HG03159 (cell line): ENCODE data around the gene WARS2.
"Not testable (repeated sequence)": the region's sequence is repeated elsewhere in the genome, so short reads cannot be mapped to it uniquely, and the experiment has no call there.

Experiments
- ATAC-seq: cut with Tn5 transposase; IDR thresholded peaks from one replicate; pipeline ENCODE4 v1.9.1; 2021; ENCODE audit warnings: mild to moderate bottlenecking, moderate library complexity; ENCODE audit not compliant: unreplicated experiment

Gene WARS2

DNA sequence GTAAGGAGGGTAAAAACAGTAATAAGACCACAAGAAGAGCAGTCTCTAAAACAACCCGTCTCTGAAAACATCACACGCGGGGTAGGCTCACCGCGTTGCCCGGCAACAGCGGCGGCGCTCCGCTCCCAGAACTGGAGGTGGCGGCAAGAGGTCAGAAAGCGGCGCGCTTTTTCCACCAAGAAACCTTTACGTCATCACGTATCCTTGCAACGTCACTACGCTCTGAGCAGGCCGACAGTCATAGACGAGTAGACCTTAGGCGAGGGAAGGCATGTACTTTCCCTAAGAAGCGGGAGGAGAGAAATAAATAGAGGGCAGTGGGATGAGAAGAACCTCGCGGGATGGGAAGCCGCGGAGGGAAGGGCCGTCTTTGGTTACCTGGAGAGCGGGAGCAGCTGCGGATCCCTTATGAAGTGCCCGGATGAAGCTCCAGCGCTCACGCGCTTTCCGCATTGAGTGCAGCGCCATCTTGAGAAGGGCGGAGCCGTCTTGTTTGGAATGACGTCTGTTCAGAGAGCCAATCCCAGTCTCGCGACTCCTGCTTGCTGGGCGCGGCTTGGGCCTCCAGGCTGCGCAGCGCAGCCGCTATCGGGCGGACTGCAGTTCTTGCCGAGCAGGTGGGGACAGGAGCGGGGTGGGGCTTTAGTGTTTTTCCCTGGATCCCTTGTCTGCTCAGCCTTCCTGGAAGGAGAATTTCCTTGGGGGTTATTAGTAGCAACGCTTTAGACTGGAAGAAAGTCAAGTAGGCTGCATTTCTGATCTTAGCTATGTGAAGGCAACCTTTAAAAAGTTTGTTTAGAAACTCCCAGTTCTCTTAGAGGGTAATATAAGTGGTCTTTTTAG lies at the start of gene WARS2:
Gene WARS2, minus strand, starts transcription at position 477 of the 843 bp plus-strand sequence. Its CDS starts 9 bp downstream, at position 468.
- peak; percentile 94 for ATAC-seq

DNA sequence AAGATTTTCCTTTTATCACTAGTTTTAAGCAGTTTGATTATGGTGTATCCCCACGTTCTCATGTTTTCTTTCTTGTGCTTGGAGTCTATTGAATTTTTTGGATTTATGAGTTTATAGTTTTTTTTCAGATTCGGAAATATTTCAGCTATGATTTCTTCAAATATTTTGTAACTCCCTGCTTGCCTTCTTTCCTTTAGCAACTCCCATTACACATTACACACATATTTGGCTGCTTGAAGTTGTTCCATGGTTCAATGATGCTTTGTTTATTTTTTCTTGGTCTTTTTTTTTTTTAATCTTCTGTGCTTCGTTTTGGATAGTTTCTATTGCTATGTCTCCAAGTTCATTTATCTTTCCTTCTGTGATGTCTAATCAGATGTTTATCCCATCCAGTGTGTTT lies 48.5 kb upstream of the WARS2 start:
- no peak for ATAC-seq

DNA sequence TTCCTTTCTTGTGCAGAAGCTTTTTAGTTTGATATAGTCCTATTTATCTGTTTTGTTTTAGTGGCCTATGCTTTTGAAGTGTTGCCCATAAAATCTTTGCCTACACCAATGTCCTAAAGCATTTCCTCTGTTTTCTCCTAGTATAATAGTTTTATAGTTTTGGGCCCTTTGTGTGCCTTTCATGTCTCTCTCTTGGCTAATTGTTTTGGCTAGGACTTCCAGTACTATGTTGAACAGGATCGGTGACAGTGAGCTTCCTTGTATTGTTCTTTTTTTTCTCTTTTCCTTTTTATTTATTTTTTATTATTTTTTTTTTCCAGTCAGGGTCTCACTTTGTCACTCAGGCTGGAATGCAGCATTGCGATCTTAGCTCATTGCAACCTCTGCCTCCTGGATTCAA lies 47.0 kb upstream of the WARS2 start:
- no peak for ATAC-seq

DNA sequence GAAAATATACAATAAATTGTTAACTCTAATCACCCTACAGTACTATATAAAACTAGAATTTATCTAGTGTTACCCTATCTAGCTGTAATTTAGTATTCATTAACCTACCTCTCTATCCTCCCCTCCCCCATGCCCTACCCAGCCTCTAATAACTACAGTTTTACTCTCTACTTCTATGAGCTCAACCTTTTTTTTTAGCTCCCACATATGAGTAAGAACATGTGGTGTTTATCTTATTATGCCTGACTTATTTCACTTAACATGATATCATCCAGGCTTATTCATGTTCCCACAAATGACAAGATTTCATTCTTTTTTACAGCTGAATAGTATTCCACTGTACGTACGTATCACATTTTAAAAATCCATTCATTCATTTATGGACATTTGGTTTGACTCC lies 46.0 kb upstream of the WARS2 start:
- no peak for ATAC-seq

DNA sequence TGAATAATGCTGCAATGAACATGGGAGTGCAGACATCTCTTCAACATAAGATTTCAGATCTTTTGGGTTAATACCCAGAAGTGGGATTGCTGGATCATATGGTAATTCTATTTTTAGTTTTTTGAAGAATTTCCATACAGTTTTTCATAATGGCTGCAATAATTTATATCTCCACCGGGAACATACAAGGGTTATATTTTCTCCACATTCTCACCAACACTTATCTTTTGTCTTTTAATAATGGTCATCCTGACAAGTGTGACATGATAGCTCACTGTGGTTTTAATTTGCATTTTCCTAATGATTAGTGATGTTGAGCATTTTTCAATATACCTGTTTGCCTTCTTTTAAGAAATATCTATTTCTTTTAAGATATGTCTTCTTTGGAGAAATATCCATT lies 44.5 kb upstream of the WARS2 start:
- ATAC-seq = no peak

DNA sequence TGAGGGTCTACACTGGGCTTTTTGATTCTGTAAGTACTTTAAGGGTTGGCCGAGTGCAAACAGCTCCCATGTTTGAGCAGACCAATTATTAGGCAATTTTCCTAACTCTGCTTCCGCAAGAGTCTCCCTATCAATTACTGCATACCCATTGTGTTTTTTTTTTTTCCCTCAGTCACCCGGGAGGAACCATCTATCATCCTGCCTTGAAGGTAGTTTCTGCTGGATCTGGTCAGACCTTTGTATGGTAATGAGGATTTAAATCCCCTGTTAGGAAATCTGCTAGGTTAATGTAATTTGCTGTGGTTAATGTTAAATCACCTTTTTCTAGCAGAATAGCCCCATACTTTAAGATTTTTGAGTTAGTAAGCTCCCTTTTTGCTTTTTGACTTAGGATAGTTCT lies 40.8 kb upstream of the WARS2 start:
- ATAC-seq = no peak

DNA sequence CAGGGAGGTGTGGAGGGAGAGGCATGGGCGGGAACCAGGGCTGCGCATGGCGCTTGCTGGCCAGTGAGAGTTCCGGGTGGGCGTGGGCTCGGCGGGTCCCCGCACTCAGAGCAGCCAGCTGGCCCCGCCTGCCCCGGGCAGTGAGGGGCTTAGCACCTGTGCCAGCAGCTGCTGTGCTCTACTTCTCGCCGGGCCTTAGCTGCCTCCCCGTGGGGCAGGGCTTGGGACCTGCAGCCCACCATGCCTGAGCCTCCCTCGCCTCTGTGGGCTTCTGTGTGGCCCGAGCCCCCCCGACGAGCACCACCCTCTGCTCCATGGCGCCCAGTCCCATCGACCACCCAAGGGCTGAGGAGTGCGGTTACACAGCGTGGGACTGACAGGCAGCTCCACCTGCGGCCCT lies 38.6 kb upstream of the WARS2 start:
- no peak for ATAC-seq

DNA sequence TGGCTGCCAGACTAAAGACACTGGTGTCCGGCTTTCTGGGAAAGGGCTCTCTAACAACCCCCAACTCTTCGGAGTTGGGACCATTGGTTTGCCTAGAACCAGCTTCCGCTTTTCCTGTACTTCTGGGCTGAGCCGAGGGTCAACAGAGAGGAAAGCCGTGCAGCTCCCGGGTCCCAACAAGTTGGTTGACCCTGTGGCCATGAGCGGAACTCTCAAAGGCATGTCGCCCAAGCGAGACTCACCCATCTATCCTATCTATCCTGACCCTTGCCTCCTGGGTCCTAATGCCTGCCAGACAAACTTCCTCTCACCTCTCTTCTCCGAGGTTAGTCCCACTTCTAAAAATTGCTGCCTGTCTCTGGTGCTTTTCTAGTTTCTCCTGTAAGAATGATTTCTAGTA lies 32.5 kb upstream of the WARS2 start:
- ATAC-seq = not testable (repeated sequence)

DNA sequence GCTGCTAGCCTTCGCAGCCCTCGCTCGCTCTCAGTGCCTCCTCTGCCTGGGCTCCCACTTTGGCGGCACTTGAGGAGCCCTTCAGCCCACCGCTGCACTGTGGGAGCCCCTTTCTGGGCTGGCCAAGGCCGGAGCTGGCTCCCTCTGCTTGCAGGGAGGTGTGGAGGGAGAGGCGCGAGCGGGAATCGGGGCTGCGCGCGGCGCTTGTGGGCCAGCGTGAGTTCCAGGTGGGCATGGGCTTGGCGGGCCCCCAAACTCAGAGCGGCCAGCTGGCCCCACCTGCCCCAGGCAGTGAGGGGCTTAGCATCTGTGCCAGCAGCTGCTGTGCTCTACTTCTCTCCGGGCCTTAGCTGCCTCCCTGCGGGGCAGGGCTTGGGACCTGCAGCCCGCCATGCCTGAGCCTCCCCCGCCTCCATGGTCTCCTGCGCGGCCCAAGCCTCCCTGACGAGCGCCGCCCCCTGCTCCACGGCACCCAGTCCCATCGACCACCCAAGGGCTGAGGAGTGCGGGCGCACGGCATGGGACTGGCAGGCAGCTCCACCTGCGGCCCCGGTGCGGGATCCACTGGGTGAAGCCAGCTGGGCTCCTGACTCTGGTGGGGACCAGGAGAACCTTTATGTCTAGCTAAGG lies 31.0 kb upstream of the WARS2 start:
- ATAC-seq = not testable (repeated sequence)

DNA sequence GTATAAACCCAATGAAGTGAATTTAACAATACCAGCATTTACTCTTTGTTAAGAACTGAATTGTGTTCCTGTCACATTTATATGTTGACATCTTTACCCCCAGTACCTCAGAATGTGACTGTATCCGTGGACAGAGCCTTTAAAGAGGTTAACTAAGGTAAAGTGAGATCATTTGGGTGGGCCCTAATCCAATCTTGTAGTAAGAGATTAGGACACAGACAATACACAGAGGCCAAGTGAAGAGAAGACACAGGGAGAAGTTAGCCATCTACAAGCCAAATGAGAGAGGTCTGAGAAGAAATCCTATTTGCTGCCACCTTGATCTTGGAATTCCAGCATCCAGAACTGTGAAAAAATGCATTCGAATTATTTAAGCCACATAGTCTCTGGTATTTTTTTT lies 22.9 kb upstream of the WARS2 start:
- ATAC-seq = no peak

DNA sequence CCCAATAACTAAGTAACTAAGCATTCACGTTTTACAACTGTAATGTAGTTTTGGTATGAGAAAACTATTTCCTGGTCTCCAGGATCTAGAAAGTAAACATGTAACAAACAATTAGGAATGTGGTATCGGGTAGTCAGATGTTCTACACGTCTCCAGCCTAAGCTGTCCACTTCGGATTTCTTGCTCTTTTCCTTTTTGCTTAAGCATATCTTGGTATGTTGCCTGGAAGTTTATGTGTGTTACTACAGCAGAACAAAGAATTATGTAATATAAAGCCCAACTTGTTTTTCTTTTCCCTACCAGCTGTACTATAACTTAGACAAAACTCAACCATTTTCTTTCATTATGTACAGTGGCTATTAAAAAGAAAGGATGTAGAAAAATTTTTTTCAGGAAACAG lies 20.4 kb upstream of the WARS2 start:
- ATAC-seq = no peak

DNA sequence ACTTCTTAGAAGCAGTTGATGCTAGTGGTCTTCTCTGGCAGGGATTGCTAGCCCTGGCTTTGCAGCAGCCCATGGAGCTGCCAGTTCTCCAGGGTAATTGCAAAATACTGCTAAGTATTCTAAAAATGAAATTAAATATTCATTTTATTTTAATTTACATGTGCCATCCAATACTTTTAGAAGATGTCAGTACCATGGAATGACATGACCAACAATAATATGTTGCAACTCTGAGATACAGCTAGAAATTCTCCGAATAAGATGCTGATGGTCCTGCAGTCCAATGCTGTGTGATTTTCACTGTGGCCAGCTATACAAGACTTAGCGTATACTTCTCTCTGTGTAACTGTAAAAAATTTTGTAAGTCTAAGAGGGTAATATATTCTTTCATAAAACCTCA lies 20.0 kb upstream of the WARS2 start:
- no peak for ATAC-seq

DNA sequence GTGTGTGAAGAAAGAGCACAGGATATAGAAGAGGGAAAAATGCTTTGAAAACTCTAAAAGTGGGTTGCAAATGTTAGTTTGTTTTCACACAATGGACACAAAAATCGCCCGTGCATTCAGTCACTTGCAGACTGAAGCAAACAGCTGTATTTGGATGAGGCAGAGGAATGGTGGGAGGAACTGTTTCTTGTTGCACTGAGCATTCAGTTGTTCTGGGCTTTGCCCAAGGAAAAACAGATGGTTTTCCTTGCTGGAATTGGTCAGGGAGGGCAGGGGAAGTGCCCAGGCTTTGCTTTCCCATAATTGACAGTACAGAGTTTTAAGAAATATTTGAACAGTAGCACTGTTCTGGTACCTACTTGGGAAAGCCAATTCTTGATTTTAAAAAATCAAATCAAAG lies 19.5 kb upstream of the WARS2 start:
- no peak for ATAC-seq

DNA sequence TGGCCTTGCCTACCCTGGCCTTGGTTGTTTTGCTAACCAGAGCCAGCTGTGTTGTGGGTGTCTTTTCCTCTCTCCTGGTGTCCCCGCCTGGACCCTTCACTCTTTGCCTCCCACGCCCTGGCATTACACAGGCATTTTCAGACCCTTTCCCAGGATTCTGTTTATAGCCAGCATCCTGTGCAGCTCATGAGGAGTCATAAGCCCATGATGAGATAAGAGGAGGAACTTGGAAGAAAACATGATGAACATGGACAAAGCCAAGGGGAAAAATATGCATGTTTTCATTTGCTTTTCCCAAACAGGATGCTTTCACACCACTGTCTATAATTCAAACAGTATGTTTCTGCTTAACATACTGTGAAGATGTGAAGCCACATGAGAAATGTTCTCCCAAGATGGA lies 18.7 kb upstream of the WARS2 start:
- ATAC-seq = no peak

DNA sequence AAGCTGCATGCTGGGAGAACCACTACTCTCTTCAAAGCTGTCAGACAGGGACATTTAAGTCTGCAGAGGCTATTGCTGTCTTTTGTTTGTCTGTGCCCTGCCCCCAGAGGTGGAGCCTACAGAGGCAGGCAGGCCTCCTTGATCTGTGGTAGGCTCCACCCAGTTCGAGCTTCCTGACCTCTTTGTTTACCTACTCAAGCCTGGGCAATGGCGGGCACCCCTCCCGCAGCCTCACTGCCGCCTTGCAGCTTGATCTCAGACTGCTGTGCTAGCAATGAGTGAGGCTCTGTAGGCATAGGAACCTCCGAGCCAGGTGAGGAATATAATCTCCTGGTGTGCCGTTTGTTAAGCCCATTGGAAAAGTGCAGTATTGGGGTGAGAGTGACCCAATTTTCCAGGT lies 16.3 kb upstream of the WARS2 start:
- not testable (repeated sequence) for ATAC-seq

DNA sequence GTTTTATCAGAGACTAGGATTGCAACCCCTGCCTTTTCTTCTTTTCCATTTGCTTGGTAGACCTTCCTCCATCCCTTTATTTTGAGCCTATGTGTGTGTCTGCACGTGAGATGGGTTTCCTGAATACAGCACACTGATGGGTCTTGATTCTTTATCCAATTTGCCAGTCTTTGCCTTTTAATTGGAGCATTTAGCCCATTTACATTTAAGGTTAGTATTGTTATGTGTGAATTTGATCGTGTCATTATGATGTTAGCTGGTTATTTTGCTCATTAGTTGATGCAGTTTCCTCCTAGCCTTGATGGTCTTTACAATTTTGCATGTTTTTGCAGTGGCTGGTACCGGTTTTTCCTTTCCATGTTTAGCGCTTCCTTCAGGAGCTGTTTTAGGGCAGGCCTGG lies 14.6 kb upstream of the WARS2 start:
- ATAC-seq = not testable (repeated sequence)

DNA sequence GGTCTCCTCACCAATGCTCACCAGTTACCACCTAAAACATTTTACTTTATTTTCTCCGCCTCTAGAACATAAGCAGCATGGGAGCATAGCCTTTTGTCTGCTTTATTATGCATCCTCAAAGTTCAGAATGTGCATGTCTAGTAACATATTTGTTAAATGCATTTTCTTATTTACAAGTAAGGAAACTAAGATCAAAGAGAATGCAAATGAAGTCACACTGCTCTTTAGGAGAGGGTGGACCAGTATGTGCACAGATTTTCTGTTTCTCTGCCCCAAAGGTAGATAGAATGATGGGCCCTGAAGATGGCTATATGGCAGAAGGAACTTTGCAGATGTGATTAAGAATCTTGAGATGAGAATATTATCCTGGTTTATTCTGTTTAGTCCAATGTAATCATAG lies 9.7 kb upstream of the WARS2 start:
- ATAC-seq = no peak

DNA sequence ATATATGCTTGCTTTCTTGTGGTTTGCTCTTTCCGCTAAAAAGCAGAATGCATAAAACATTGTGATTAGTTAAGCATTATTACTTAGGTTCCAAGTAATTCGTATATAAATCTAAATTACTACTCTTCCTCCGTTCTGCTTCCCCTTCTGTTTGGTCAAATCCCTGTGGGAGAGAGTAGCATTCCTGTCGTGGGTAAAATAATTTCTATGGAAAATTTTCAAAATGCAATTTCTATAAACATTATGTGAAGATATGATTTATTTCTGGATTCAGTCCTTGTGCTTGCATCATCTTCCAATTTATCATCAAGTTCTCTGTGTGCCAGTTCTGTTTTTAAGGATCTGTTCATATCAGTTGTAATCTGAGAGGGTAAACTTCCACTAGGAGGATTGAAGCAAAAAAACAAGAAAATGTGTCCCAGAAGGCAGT lies 7.2 kb upstream of the WARS2 start:
- no peak for ATAC-seq

DNA sequence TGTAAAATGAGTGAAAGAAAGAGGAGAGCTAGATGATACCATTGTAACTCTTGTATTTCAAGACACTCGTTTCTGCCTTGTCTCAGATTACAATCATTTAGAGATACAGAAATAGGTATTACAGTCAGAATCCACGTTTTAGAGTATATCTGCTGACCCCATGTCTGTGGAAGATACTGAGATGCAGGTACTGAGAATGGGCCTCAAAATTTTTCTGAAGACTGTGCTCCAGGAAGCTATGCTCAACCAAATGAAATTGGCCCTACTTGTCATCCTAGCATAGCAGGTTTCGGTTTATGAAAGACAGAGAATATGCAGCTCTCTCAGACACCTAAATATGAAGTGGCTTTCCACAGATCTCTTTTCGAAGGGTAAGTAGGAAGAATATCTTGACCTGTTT lies 6.0 kb upstream of the WARS2 start:
- no peak for ATAC-seq

DNA sequence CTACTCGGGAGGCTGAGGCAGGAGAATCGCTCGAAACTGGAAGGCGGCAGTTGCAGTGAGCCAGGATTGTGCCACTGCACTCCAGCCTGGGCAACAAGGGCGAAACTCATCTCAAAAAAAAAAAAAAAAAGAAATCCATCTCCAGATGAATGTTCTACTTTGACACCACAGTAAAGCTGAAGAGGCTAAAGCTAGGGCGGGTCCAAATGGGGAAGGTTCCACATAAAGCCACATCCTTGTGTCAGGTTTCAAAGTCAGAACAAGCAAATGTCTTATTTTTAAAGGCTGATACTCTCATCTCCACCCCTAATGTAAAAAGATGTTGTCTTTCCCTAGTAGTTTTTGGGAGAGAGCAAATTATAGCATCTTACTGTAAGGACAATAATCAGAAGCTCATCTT lies 4.4 kb upstream of the WARS2 start:
- ATAC-seq = no peak

DNA sequence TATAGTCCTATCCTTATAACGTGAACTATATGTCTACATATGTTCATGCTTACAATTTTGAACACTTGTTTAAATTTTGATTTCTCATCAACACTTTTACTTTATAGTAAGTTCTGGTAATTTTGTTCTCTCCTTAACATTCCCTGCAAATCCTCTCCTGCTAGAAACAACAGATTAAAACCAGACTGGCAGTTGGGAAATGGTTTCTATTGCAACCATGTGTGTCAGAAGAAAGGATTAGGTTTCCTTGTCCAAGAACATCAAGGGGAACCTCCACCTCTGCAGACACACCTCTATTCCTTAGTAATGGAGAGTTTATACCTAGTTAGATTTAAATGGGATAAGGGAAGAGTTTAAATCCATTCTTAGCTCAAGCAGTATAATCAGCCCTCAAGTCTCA lies 3.3 kb upstream of the WARS2 start:
- no peak for ATAC-seq

DNA sequence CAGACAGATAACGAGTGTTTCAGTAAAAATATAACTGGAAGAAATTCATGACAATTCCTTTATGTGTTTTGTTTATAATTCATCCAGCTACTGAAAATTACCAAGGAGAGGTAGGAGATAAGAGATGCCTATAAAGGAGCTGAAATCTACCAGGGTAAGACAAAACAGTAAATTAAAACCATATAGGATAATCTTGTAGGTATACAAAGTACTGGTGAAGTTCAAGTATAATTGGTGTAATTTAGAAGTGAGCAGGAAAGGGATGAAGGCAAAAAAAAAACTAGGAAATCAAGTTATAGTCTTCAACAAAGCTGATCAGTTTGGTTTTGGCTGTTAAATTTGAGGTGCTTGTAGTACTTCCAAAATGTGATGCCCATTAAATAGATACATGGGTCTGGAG lies 1.2 kb upstream of the WARS2 start:
- no peak for ATAC-seq

DNA sequence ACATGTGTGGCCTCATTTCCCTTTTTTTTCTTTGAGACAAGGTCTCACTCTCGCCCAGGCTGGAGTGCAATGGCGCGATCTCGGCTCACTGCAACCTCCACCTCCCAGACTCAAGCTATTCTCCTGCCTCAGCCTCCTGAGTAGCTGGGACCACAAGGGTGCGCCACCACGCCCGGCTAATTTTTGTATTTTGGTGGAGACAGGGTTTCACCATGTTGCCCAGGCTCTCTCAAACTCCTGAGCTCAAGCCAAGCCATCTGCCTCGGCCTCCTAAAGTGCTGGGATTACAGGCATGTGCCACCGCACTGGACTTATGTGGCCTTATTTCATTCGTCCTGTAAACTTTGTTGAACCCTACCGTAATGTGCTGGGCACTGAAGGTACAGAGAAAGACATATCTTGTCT lies 569 bp upstream of the WARS2 start:
- no peak for ATAC-seq
